ENCODE data around the gene GTF2F2.

GTF2F2 gene

GRCh38 chr13:45280751-45281634 is 160.7 kb downstream of the GTF2F2 start:
- Histone ChIP-seq H3K4me1 (ENCODE audit: control insufficient read depth in 1 of 2, insufficient read depth in 1 of 2, low read depth in 1 of 2, low read length in 1 of 2) (no peaks in the 10 kb centered on the region), H3K36me3 (peaks cover 34% of the 10 kb centered on the region), H3K4me3 (ENCODE audit: low read depth in 1 of 2, low read length in 1 of 2) (no peak overlapping the region), H3K27me3 (no peaks in the 10 kb centered on the region), H3K9me3 (no peaks in the 10 kb centered on the region), H3K27ac (no peak overlapping the region)
- TF ChIP-seq CTCF (IDR thresholded peaks at IDR 0.05): no peak

GRCh38 chr13:45282994-45283393 is 162.7 kb downstream of the GTF2F2 start:
- peaks cover 37% of the 10 kb centered on the region for H3K36me3 ChIP-seq
- H3K4me1 ChIP-seq (ENCODE audit: control insufficient read depth in 1 of 2, insufficient read depth in 1 of 2, low read depth in 1 of 2, low read length in 1 of 2): no peaks in the 10 kb centered on the region
- no peaks in the 10 kb centered on the region for H3K9me3 ChIP-seq
- no peak overlapping the region for H3K4me3 ChIP-seq (ENCODE audit: low read depth in 1 of 2, low read length in 1 of 2)
- no peak for TF ChIP-seq CTCF (IDR thresholded peaks at IDR 0.05)
- H3K27me3 ChIP-seq: no peaks in the 10 kb centered on the region
- H3K27ac ChIP-seq: no peak overlapping the region

GRCh38 chr13:45289936-45290563 is 169.7 kb downstream of the GTF2F2 start:
- H3K4me3 ChIP-seq (ENCODE audit: low read depth in 1 of 2, low read length in 1 of 2): no peak overlapping the region
- H3K4me1 ChIP-seq (ENCODE audit: control insufficient read depth in 1 of 2, insufficient read depth in 1 of 2, low read depth in 1 of 2, low read length in 1 of 2): no peaks in the 10 kb centered on the region
- no peaks in the 10 kb centered on the region for H3K9me3 ChIP-seq
- H3K27ac ChIP-seq: no peak overlapping the region
- H3K27me3 ChIP-seq: no peaks in the 10 kb centered on the region
- H3K36me3 ChIP-seq: peaks cover 35% of the 10 kb centered on the region
- TF ChIP-seq CTCF (IDR thresholded peaks at IDR 0.05): no peak

GRCh38 chr13:45292176-45292575 is 171.9 kb downstream of the GTF2F2 start:
- no peaks in the 10 kb centered on the region for H3K27me3 ChIP-seq
- no peak overlapping the region for H3K27ac ChIP-seq
- peaks cover 19% of the 10 kb centered on the region for H3K36me3 ChIP-seq
- no peaks in the 10 kb centered on the region for H3K9me3 ChIP-seq
- H3K4me3 ChIP-seq (ENCODE audit: low read depth in 1 of 2, low read length in 1 of 2): no peak overlapping the region
- no peak for TF ChIP-seq CTCF (IDR thresholded peaks at IDR 0.05)
- H3K4me1 ChIP-seq (ENCODE audit: control insufficient read depth in 1 of 2, insufficient read depth in 1 of 2, low read depth in 1 of 2, low read length in 1 of 2): no peaks in the 10 kb centered on the region

GRCh38 chr13:45295536-45295935 is 175.2 kb downstream of the GTF2F2 start:
- Histone ChIP-seq H3K4me3 (ENCODE audit: low read depth in 1 of 2, low read length in 1 of 2) (no peak overlapping the region), H3K27me3 (peaks cover 6% of the 10 kb centered on the region), H3K27ac (no peak overlapping the region), H3K9me3 (no peaks in the 10 kb centered on the region), H3K36me3 (peaks cover 3% of the 10 kb centered on the region), H3K4me1 (ENCODE audit: control insufficient read depth in 1 of 2, insufficient read depth in 1 of 2, low read depth in 1 of 2, low read length in 1 of 2) (no peaks in the 10 kb centered on the region)
- TF ChIP-seq CTCF (IDR thresholded peaks at IDR 0.05): no peak

All from neutrophil (primary cell).